ENCODE results near the gene C6orf141.

The C6orf141 gene

DNA sequence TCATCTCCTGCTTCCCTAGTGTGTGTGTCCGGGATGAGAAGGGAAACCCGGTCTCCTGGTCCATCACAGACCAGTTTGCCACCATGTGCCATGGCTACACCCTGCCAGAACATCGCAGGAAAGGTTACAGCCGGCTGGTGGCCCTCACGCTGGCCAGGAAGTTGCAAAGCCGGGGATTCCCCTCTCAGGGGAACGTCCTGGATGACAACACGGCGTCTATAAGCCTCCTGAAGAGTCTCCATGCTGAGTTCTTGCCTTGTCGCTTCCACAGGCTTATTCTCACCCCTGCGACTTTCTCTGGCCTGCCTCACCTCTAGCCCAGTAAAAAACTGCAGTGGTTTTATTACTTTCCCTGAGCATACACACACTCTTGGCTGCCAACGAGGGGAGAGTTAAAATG, 23.9 kb upstream of the C6orf141 start:
- H3K9me3 Mint-ChIP-seq: no peaks in the 10 kb centered on the region
- H3K4me1 Mint-ChIP-seq (ENCODE audit: low read depth): no peaks in the 10 kb centered on the region
- H3K36me3 Mint-ChIP-seq (ENCODE audit: low read depth): no peaks in the 10 kb centered on the region
- peaks cover 5% of the 10 kb centered on the region for H3K27me3 Mint-ChIP-seq (ENCODE audit: low read depth)
- DNase-seq (ENCODE audit: low spot score): no peak
- no peak overlapping the region for H3K4me3 Mint-ChIP-seq
- no peak overlapping the region for H3K27ac Mint-ChIP-seq

DNA sequence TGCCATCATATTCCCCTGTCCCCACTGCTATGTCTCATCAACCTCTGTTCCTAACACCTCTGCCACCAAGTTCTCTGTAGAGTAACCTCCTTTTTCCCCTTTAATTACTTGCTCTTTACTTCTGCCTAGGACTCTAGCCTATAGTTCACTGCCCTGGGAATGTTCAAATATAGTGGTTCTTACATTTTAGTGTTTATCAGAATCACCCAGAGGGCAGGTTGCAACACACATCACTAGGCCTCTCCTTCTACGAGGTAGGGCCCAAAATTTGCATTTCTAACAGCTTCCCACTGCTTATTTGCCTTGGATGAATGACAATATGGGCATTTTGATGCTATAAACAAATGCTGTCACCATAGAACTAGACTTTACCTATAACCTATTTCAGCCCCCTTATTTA, 23.1 kb upstream of the C6orf141 start:
- peaks cover 11% of the 10 kb centered on the region for H3K27me3 Mint-ChIP-seq (ENCODE audit: low read depth)
- H3K4me3 Mint-ChIP-seq: no peak overlapping the region
- no peaks in the 10 kb centered on the region for H3K36me3 Mint-ChIP-seq (ENCODE audit: low read depth)
- H3K27ac Mint-ChIP-seq: no peak overlapping the region
- no peak for DNase-seq (ENCODE audit: low spot score)
- H3K4me1 Mint-ChIP-seq (ENCODE audit: low read depth): no peaks in the 10 kb centered on the region
- no peaks in the 10 kb centered on the region for H3K9me3 Mint-ChIP-seq

DNA sequence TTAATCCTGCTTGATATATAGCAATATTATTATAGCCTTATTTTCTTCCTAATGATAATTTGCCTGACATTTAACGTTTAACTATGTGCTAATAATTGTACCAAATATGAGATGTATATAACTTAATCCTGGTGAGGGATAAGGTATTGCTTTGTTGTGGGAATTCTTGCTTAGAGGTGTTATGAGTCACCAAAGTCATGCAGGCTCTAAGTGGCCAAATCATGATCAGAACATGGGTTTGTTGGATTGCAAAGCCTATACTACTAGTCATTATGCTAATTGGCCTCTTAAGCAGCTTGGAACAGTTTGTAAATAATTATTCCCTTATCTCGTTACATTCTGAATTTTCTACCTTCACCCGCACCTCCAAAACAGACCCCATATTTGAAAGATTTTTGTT, 21.9 kb upstream of the C6orf141 start:
- Mint-ChIP-seq H3K4me1 (ENCODE audit: low read depth) (no peaks in the 10 kb centered on the region), H3K36me3 (ENCODE audit: low read depth) (no peaks in the 10 kb centered on the region), H3K9me3 (no peaks in the 10 kb centered on the region), H3K4me3 (no peak overlapping the region), H3K27ac (no peak overlapping the region), H3K27me3 (ENCODE audit: low read depth) (peaks cover 14% of the 10 kb centered on the region)
- no peak for DNase-seq (ENCODE audit: low spot score)

DNA sequence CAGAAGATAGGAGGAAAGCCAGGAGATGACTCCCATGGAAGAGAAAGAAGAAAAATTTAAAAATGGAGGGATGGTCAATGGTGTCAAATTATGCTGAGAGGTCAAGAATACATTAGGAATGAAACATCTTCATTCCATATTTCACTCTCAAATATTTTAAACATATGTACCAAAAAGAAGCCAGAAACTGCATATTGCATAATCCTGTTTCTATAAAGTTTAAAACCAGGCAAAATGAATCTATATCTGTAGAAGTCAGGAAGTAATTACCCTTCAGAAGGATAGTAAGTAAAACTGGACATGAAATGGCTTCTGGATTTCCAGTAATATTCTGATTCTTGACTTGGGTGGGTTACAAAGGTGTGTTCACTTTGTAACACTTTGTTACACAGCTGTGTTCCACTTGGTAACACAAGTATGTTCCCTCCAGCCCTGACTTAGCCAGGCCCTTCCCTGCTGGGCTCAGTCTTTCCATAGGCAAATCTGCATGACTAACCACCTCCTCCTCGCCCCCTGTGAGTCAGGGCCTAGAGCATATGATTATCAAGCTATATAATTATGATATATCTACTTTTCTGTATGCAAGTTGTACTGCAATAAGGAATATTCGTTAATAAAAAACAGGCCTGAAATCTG, 20.2 kb upstream of the C6orf141 start:
- H3K27me3 Mint-ChIP-seq (ENCODE audit: low read depth): peaks cover 17% of the 10 kb centered on the region
- no peaks in the 10 kb centered on the region for H3K36me3 Mint-ChIP-seq (ENCODE audit: low read depth)
- no peak for DNase-seq (ENCODE audit: low spot score)
- no peak overlapping the region for H3K27ac Mint-ChIP-seq
- no peaks in the 10 kb centered on the region for H3K4me1 Mint-ChIP-seq (ENCODE audit: low read depth)
- H3K4me3 Mint-ChIP-seq: no peak overlapping the region
- no peaks in the 10 kb centered on the region for H3K9me3 Mint-ChIP-seq

DNA sequence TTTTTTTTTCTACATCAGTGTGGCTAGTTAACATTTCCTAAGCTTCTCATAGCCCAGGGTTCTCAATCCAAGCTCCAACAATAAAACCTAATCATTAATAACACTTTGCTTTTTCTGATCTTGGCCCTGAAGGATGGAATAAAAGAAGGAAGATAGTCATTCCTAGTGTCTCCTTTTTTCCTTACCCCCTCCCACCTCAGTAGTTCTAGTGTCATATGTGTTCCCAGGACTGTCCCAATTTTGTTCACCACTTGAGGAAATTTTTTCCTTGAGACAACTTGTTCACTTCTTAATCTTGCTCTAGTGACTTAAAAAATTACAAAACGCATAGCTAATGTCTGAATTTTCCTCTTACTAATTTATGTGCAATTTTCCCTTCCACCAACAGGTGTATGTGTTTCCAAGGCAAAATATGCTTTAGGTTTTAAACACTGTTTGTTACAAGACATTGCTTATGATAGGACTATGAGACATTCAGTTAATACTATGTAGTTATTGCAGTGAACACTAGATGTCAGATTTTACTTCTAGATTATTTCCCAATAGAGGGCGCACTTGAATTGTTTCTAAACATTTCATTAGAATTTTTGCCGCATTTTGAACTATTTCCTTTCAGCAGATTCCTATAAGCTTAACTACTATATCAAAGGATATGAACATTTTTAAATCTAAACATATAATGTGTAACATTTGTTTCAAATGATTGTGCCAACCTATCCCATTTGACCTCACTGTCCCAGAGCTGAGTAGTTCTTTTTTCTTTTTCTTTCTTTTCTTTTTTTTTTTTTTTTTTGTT, 18.5 kb upstream of the C6orf141 start:
- no peak overlapping the region for H3K27ac Mint-ChIP-seq
- no peak for DNase-seq (ENCODE audit: low spot score)

DNA sequence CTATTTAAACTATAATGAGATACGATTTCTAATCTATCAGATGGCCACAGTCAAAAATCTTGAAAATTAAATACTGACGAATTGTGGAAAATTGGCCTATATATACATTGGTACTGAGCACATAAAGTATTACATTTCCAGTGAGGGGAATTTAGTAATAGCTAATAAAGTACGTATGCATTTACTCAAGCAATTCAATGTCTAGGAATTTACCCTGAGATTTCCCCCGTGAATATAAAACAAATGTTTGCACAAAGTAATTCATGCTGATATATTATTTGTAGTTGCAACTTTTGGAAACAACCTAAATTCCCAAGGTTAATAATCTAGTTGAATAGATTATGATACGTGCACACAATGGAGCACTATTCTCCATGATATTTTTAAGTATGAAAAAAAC, 14.7 kb upstream of the C6orf141 start:
- Mint-ChIP-seq H3K4me1 (ENCODE audit: low read depth) (no peaks in the 10 kb centered on the region), H3K9me3 (no peaks in the 10 kb centered on the region), H3K27ac (no peak overlapping the region), H3K36me3 (ENCODE audit: low read depth) (no peaks in the 10 kb centered on the region), H3K4me3 (no peak overlapping the region), H3K27me3 (ENCODE audit: low read depth) (peaks cover 12% of the 10 kb centered on the region)
- no peak for DNase-seq (ENCODE audit: low spot score)

More for the DNA sequence above, 18.5 kb upstream of the C6orf141 start:
- Mint-ChIP-seq H3K36me3 (ENCODE audit: low read depth) (no peaks in the 10 kb centered on the region), H3K9me3 (no peaks in the 10 kb centered on the region), H3K4me1 (ENCODE audit: low read depth) (no peaks in the 10 kb centered on the region), H3K4me3 (no peak overlapping the region), H3K27me3 (ENCODE audit: low read depth) (peaks cover 17% of the 10 kb centered on the region)

DNA sequence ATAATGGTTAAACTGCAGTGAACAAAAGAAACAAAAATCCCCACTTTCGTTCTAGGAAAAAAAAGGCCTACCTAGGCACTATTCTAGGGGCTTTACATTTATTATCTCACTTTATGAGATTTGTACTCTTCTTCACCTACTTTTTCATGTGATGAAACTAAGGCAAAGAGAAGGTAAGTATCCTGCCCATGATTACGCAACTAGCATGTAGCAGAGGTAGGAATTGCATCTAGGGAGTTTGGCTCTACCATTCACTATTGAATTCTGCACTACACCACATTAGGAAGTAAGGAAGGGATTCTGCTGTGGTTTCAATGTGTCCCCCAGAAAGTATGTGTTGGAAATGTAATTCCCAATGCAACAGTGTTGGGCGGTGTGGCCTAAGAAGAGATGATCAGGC, 11.4 kb upstream of the C6orf141 start:
- H3K27me3 Mint-ChIP-seq (ENCODE audit: low read depth): peaks cover 3% of the 10 kb centered on the region
- no peak overlapping the region for H3K4me3 Mint-ChIP-seq
- no peaks in the 10 kb centered on the region for H3K4me1 Mint-ChIP-seq (ENCODE audit: low read depth)
- no peak for DNase-seq (ENCODE audit: low spot score)
- no peaks in the 10 kb centered on the region for H3K9me3 Mint-ChIP-seq
- no peaks in the 10 kb centered on the region for H3K36me3 Mint-ChIP-seq (ENCODE audit: low read depth)
- no peak overlapping the region for H3K27ac Mint-ChIP-seq

DNA sequence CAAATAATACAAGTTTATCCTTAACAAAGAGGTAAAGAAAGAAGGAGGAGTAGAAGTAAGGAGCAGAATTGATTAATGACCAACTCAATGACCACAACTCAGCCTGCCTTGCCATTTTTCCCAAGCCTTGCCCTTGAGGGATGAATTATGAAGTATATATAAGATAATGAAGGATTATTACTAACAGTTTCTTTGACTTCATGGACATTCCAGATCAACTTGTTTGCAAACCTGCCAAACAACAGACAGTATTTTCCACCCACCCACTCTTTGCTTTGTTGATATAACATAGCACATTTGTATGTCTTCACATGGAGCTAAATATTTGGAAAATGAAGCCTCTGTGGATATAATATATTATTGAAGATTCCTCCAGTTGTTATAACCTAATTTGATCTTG, 9.9 kb upstream of the C6orf141 start:
- peaks cover 6% of the 10 kb centered on the region for H3K27me3 Mint-ChIP-seq (ENCODE audit: low read depth)
- no peak overlapping the region for H3K27ac Mint-ChIP-seq
- no peaks in the 10 kb centered on the region for H3K4me1 Mint-ChIP-seq (ENCODE audit: low read depth)
- no peak overlapping the region for H3K4me3 Mint-ChIP-seq
- DNase-seq (ENCODE audit: low spot score): no peak
- H3K36me3 Mint-ChIP-seq (ENCODE audit: low read depth): no peaks in the 10 kb centered on the region
- H3K9me3 Mint-ChIP-seq: no peaks in the 10 kb centered on the region

DNA sequence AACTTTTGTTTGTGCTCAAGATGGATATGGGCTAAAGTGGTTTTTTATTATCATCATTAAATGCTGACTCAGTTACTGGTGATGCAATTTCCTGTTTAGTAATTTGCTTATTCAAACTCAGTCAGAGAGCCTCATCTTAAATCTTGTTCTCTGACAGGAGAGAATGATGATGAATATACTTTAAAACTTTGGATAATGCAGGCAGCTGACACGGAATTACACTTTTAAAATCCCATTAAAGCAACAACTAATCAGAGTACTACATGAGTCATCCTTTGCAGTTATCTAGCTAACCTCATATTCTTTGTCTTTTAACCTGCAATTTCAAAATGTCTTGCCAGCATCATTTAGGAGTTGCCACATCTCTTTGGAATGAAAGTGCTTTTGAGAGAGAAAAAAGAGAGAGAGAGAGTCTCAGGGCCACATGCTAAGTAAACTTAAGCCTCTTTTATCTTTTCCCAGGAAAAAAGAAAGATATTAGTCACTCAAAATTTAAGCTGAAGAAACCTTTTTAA, 9.2 kb upstream of the C6orf141 start:
- H3K27me3 Mint-ChIP-seq (ENCODE audit: low read depth): peaks cover 9% of the 10 kb centered on the region
- H3K9me3 Mint-ChIP-seq: no peaks in the 10 kb centered on the region
- H3K4me3 Mint-ChIP-seq: no peak overlapping the region
- no peaks in the 10 kb centered on the region for H3K36me3 Mint-ChIP-seq (ENCODE audit: low read depth)
- no peak overlapping the region for H3K27ac Mint-ChIP-seq
- no peak for DNase-seq (ENCODE audit: low spot score)
- H3K4me1 Mint-ChIP-seq (ENCODE audit: low read depth): no peaks in the 10 kb centered on the region

DNA sequence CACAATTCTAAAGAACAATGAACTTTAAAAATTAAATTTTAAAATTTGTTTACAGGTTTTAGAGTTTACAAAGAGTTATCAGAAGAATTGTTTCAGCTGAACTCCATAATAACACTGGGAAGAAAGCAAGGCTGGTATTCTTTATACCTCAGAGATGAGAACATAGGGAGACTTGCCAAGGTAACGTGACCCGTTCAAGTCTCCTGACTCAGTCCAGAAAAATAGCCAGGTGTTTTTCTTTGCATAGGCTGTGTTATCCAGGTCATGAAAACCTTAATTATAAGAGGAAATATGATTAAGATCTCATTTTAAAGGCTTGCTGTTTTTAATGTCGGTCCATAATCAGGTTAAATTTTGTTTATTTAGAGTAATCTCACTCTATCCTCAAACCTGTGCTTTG, 8.5 kb upstream of the C6orf141 start:
- Mint-ChIP-seq H3K27ac (no peak overlapping the region), H3K36me3 (ENCODE audit: low read depth) (no peaks in the 10 kb centered on the region), H3K27me3 (ENCODE audit: low read depth) (peaks cover 14% of the 10 kb centered on the region), H3K9me3 (no peaks in the 10 kb centered on the region), H3K4me1 (ENCODE audit: low read depth) (no peaks in the 10 kb centered on the region), H3K4me3 (no peak overlapping the region)
- DNase-seq (ENCODE audit: low spot score): no peak

DNA sequence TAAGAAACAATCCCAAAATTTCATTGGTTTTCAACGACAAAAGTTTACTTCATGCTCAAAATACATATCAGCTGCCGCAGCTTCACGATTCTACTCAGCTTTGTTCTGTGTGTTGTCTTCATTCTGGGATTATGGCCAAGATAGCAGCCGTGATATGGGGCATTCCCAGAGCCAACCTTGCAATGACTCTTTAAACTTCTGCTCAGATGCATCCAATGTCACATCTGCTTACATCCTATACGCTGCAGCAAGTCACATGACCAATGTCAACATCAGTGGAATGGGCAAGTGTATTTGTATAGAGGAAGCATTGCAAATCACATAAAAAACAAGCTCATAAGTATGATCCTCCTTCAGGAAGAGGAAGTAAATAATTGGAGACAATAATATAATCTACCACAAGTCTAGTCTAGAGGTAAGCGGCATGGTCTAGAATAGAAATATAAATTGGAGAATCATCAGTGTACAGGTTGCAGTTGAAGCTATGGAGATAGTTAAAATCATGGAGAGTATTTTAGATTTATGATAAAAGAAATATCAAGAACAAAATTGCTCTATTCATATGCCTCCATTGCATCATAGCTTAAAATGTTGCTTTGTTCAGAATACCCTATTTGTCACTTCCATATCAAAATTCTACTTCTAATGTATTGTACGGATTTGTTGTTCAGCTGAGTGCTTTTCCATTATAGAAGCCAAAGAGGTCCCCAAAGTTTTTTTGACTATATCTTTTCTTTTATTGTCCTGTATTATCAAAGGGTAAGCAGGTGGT, 7.2 kb upstream of the C6orf141 start:
- H3K36me3 Mint-ChIP-seq (ENCODE audit: low read depth): no peaks in the 10 kb centered on the region
- no peak for DNase-seq (ENCODE audit: low spot score)
- no peak overlapping the region for H3K4me3 Mint-ChIP-seq
- H3K27me3 Mint-ChIP-seq (ENCODE audit: low read depth): peaks cover 22% of the 10 kb centered on the region
- H3K4me1 Mint-ChIP-seq (ENCODE audit: low read depth): no peaks in the 10 kb centered on the region
- H3K27ac Mint-ChIP-seq: no peak overlapping the region
- H3K9me3 Mint-ChIP-seq: no peaks in the 10 kb centered on the region

DNA sequence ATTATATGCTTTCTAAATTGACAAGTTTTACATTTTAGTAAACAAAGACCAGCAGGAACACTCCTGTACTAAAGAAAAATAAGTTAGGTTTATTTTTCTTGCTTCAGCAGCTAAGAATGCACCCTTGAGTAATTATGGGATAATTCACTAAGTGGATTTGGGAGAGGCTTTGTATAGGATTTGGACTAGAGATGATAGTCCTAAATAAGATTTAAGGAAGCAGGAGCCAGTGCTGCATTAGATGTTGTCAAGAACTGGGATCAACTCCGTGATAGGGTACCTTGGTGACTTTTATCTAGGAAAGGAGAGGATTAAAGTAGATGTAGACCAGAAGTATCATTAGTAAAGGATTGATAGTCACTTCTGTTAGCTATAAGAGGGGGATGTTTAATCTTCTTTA, 4.1 kb upstream of the C6orf141 start:
- H3K4me3 Mint-ChIP-seq: no peak overlapping the region
- no peak overlapping the region for H3K27ac Mint-ChIP-seq
- H3K27me3 Mint-ChIP-seq (ENCODE audit: low read depth): peaks cover 38% of the 10 kb centered on the region
- no peaks in the 10 kb centered on the region for H3K36me3 Mint-ChIP-seq (ENCODE audit: low read depth)
- H3K4me1 Mint-ChIP-seq (ENCODE audit: low read depth): peaks cover 9% of the 10 kb centered on the region
- DNase-seq (ENCODE audit: low spot score): no peak
- H3K9me3 Mint-ChIP-seq: no peaks in the 10 kb centered on the region

DNA sequence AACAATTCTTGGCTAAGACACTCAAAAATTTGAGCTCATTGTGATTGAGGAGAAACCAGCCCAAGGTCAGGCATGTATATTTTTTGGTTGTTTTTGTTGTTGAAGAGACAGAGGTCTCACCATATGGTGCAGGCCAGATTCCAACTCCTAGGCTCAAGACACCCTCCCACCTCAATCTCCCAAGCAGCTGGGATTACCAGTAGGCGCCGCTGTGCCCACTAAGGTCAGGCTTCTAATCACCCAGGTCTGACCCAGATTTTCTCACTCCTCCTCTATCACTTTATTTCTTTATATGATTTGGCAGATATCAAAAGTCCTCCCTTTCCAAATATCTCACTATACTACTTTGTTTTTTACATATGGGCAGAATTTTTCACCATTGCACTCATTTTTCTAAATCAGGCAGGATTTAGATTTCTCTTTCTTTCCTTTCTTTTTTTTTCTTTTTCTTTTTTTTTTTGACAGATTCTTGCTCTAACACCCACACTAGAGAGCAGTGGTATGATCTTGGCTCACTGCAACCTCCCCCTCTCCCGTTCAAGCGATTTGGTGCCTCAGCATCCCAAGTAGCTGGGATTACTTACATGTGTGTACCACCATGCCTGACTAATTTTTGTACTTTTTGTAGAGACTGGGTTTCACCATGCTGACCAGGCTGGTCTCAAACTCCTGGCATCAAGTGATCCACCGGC, 1.7 kb upstream of the C6orf141 start:
- DNase-seq (ENCODE audit: low spot score): no peak
- no peak overlapping the region for H3K4me3 Mint-ChIP-seq
- peaks cover 16% of the 10 kb centered on the region for H3K4me1 Mint-ChIP-seq (ENCODE audit: low read depth)

More for the DNA sequence above, 1.7 kb upstream of the C6orf141 start:
- no peaks in the 10 kb centered on the region for H3K9me3 Mint-ChIP-seq
- no peak overlapping the region for H3K27ac Mint-ChIP-seq
- H3K36me3 Mint-ChIP-seq (ENCODE audit: low read depth): no peaks in the 10 kb centered on the region
- peaks cover 46% of the 10 kb centered on the region for H3K27me3 Mint-ChIP-seq (ENCODE audit: low read depth)
